Measurements from ENCODE around the gene SERPING1. TPM values are rescaled to one million over a fixed set of nuclear protein-coding genes. Genes with fewer than 3 reads are reported as not detected.
A peak's percentile ranks its signal among the peaks of the same experiment; 100 is the strongest.
"Not testable (repeated sequence)": the region's sequence is repeated elsewhere in the genome, so short reads cannot be mapped to it uniquely, and the experiment has no call there.

Gene SERPING1
- total RNA-seq, 6 donors from 2014 or later: 306 to 573 (median 469) TPM

DNA sequence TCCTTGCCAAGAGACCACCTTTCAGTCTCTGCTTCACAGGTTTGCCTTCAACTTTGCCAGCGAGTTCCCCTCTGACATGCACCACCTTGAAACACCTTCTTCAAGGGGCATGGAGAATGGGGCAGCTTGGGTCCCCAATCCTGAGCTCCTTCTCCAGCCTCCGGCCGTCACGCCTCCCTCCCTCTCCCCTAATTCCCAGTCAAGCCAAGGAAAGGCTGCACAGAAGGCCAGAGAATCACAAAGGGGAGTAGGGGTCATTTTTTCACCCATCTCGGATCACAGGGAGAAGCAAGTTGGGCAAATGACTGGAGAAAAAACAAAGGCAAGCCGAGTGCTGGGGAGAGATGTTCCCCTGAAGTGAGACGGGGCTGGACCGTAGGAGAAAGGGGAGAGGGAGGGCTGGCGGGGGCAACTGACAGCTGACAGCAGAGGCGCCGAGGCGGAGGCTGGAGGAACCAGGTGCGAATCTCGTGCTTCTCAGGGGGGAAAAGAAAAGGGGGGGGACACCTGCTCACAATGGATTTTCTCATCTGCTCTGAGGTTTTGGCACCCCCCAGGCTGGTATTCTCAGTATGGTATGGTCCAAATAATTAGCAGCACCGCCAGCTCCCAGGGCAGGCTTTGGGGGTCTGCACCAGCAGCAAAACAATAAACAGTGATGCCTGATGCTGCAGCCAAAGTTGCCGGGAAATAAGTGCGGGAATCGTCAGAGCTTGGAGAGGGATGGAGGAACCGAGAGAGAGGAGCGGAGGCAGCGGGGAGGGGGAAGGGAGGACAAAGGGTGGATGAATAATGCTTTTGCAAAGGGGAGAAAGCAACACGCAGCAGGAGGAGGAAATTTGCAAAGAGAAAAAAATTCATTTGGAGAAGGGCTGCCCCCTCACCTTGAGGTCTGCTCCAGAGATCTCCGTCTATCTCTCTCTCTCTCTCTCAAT lies 51.6 kb downstream of the SERPING1 start:
- TF ChIP-seq POLR2AphosphoS5 (IDR thresholded peaks at IDR 0.05) (no peak), EP300 (IDR thresholded peaks at IDR 0.05) (no peak), POLR2A (IDR thresholded peaks at IDR 0.05) (no peak)
- TF ChIP-seq, protein P1, sequence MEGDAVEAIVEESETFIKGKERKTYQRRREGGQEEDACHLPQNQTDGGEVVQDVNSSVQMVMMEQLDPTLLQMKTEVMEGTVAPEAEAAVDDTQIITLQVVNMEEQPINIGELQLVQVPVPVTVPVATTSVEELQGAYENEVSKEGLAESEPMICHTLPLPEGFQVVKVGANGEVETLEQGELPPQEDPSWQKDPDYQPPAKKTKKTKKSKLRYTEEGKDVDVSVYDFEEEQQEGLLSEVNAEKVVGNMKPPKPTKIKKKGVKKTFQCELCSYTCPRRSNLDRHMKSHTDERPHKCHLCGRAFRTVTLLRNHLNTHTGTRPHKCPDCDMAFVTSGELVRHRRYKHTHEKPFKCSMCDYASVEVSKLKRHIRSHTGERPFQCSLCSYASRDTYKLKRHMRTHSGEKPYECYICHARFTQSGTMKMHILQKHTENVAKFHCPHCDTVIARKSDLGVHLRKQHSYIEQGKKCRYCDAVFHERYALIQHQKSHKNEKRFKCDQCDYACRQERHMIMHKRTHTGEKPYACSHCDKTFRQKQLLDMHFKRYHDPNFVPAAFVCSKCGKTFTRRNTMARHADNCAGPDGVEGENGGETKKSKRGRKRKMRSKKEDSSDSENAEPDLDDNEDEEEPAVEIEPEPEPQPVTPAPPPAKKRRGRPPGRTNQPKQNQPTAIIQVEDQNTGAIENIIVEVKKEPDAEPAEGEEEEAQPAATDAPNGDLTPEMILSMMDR (IDR thresholded peaks at IDR 0.05): no peak
- WGBS, 2 donors: 5 to 8% methylated on average over 23 of the region's 23 CpGs
- Histone ChIP-seq H3K27ac (peak overlapping the region in 1 of 4 donors; percentile 55), H3K27me3 (peaks cover 0 to 26% (median 9%) of the 10 kb centered on the region in 4 donors), H3K36me3 (no peaks in the 10 kb centered on the region), H3K9me3 (no peaks in the 10 kb centered on the region), H3K4me3 (peak overlapping the region; percentile 11 to 45 (median 38)), H3K4me1 (peaks cover 57 to 70% (median 58%) of the 10 kb centered on the region in 4 donors)
- DNase-seq: no peak
- ATAC-seq (ENCODE audit: low FRiP score in 2 of 2): peak in 1 of 2 donors; percentile 7

DNA sequence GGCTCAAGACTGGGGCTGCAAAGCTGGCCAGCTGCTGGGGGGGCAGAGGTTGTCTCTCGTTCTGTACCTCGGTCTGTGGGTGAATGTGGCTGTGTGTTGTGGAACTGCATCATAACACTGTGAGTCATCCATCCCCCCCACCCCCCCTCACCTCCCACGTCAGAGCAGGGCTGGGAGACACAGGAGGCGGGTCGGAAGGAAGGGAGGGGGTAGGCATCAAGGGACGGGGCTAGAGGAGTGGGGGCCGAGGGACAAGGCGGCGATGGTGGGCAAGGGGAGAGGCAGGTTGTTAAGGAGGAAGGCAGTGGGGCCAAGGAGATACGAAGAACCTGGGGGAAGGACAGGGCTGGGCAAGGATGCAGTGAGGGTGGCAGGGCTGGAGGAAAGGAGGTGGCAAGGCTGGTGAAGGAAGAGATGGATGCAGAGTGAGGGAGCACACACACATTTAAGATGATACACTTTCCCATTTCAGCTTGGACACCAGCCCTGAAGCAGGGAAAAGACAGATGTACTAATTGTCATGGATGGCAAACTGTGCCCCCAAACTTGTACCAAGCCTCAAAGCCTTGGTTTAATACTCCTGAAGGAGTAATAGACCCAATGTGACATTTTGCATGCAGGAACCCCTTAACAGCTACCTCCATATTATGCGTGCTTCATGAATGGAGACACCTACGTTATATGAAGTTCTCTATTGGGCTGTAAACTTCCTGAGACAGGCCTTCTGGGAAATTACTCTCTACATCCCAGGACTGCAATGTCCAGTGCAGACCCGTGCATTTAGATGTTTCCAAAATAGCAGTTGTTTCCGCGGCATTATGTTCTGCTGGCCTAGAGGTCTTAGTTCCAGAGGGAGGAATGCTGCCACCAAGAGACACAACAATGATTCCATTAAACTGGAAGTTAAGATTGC lies 52.6 kb downstream of the SERPING1 start, which contains the start of gene YPEL4:
Gene YPEL4, minus strand, starts transcription at position 87 of the 913 bp plus-strand sequence. CDS start 2,805 bp downstream, outside the sequence.
- ATAC-seq (ENCODE audit: low FRiP score in 2 of 2) (peak; percentile 60 to 83), DNase-seq (peak in 1 of 2 donors; percentile 56)
- H3K4me3 ChIP-seq: peak within 1 kb of the TSS; percentile 11 to 45 (median 38)
- 8 to 18% methylated on average over 15 of the region's 15 CpGs for WGBS, 2 donors
- H3K4me1 ChIP-seq: peaks cover 48 to 61% (median 49%) of the 10 kb centered on the region in 4 donors
- H3K9me3 ChIP-seq: no peaks in the 10 kb centered on the region
- peak within 1 kb of the TSS in 2 of 4 donors; percentile 54 to 55 for H3K27ac ChIP-seq
- no peaks in the 10 kb centered on the region for H3K36me3 ChIP-seq
- TF ChIP-seq, protein P1 (IDR thresholded peaks at IDR 0.05): no peak
- TF ChIP-seq POLR2A (IDR thresholded peaks at IDR 0.05) (no peak), POLR2AphosphoS5 (IDR thresholded peaks at IDR 0.05) (peak in 1 of 2 donors; percentile 38)
- H3K27me3 ChIP-seq: peaks cover 0 to 26% (median 9%) of the 10 kb centered on the region in 4 donors

- Histone ChIP-seq H3K9me3 (no peaks in the 10 kb centered on the region), H3K27me3 (peaks cover 0 to 26% (median 9%) of the 10 kb centered on the region in 4 donors), H3K4me3 (no peak overlapping the region), H3K4me1 (peaks cover 42 to 55% (median 43%) of the 10 kb centered on the region in 4 donors), H3K27ac (no peak overlapping the region), H3K36me3 (no peaks in the 10 kb centered on the region)
- WGBS, 2 donors: 61 to 75% methylated on average over 5 of the region's 5 CpGs
- TF ChIP-seq, protein P1 (IDR thresholded peaks at IDR 0.05): no peak
- TF ChIP-seq EP300 (IDR thresholded peaks at IDR 0.05) (no peak), POLR2AphosphoS5 (IDR thresholded peaks at IDR 0.05) (no peak), POLR2A (IDR thresholded peaks at IDR 0.05) (no peak)
- DNase-seq (no peak), ATAC-seq (ENCODE audit: low FRiP score in 2 of 2) (no peak)
Measured at GRCh38 chr11:57650739-57651090, 53.2 kb downstream of the SERPING1 start.

DNA sequence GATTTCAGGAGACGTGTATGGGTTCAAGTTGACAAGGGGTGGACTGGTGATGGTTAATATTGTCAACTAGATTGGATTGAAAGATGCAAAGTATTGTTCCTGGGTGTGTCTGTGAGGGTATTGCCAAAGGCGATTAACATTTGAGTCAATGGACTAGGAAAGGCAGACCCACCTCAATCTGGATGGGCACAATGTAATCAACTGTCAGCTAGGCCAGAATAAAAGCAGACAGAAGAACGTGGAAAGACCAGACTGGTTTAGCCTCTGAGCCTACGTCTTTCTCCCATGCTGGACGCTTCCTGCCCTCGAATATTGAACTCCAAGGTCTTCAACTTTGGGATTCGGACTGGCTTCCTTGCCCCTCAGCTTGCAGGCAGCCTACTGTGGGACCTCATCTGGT lies 53.9 kb downstream of the SERPING1 start:
- ATAC-seq (ENCODE audit: low FRiP score in 2 of 2) (no peak), DNase-seq (no peak)
- 76 to 80% methylated on average over 7 of the region's 7 CpGs for WGBS, 2 donors
- Histone ChIP-seq H3K36me3 (no peaks in the 10 kb centered on the region), H3K4me1 (peaks cover 35 to 48% (median 36%) of the 10 kb centered on the region in 4 donors), H3K9me3 (no peaks in the 10 kb centered on the region), H3K27me3 (peaks cover 0 to 26% (median 9%) of the 10 kb centered on the region in 4 donors), H3K27ac (no peak overlapping the region), H3K4me3 (no peak overlapping the region)
- TF ChIP-seq POLR2A (IDR thresholded peaks at IDR 0.05) (no peak), POLR2AphosphoS5 (IDR thresholded peaks at IDR 0.05) (no peak), EP300 (IDR thresholded peaks at IDR 0.05) (no peak)
- TF ChIP-seq, protein P1 (IDR thresholded peaks at IDR 0.05): no peak

- peaks cover 27 to 47% (median 30%) of the 10 kb centered on the region in 4 donors for H3K4me1 ChIP-seq
- H3K36me3 ChIP-seq; ATAC-seq (ENCODE audit: low FRiP score in 2 of 2); H3K9me3 ChIP-seq; DNase-seq; H3K27ac ChIP-seq; H3K4me3 ChIP-seq: not testable (repeated sequence)
- WGBS, 2 donors: 74 to 75% methylated on average over 14 of the region's 14 CpGs
- H3K27me3 ChIP-seq: peaks cover 0 to 20% (median 5%) of the 10 kb centered on the region in 4 donors
Measured at GRCh38 chr11:57652230-57652629, 54.7 kb downstream of the SERPING1 start.
